SK-N-SH (cell line): ENCODE measurements around the gene CDH22. TPM values are rescaled to one million over a fixed set of nuclear protein-coding genes. Genes with fewer than 3 reads are reported as not detected.

Experiments used
- CTCF ChIA-PET: fragments of 300-600, 350-600 bp; formaldehyde crosslinking; extraction: SDS; loops from one replicate; lab custom pipeline; 2021; lab: Yijun Ruan, JAX
- POLR2A ChIA-PET: fragments of 350-600 bp; sonication (Branson Sonifier 250); formaldehyde crosslinking; extraction: SDS; loops from one replicate; lab custom pipeline; 2020; ENCODE audit warnings: antibody characterized with exemption, inconsistent platforms; lab: Yijun Ruan, JAX
- DNase-seq: peaks from one replicate; pipeline ENCODE4 v3.0.0; 2012
- H2AFZ ChIP-seq: fragments of 200-600 bp; sonication (generic); 2 replicates; pipeline ENCODE4 v1.8.1; 2016; ENCODE audit warnings: antibody characterized with exemption, mild to moderate bottlenecking, low read depth
- H3F3A ChIP-seq: fragments of 200-600 bp; sonication (generic); replicated peaks from 2 replicates; pipeline ENCODE3; 2016; ENCODE audit warnings: antibody characterized with exemption, mild to moderate bottlenecking; ENCODE audit not compliant: insufficient read depth
- H3K27ac ChIP-seq, 2 experiments: fragments of 200-500 bp in 1 of 2; fragments of 200-600 bp in 1 of 2; sonication (Bioruptor generic) in 1 of 2; sonication (generic), shearing (Covaris generic) in 1 of 2; 2 replicates each; pipeline versions ENCODE4 v1.5.1 to v1.6.1; 2014 to 2016; ENCODE audit warnings: low read depth in 2 of 2, inconsistent platforms in 1 of 2, low read length in 1 of 2, mild to moderate bottlenecking in 1 of 2, mixed read lengths in 1 of 2
- H3K27me3 ChIP-seq: fragments of 200-600 bp; sonication (generic), shearing (Covaris generic); 2 replicates; pipeline ENCODE4 v1.6.1; 2016; ENCODE audit warnings: mixed run types; ENCODE audit not compliant: insufficient read depth
- H3K36me3 ChIP-seq, 2 experiments: fragments of 200-500 bp in 1 of 2; fragments of 200-600 bp in 1 of 2; sonication (Bioruptor generic) in 1 of 2; sonication (generic) in 1 of 2; replicated peaks in 1 of 2; 2 replicates each; pipeline versions ENCODE3 to v1.5.1; 2014 to 2016; ENCODE audit warnings: low read length in 1 of 2, mild to moderate bottlenecking in 1 of 2; ENCODE audit not compliant: insufficient read depth in 2 of 2, control insufficient read depth in 1 of 2
- H3K4me1 ChIP-seq, 2 experiments: fragments of 200-500 bp in 1 of 2; fragments of 200-600 bp in 1 of 2; sonication (Bioruptor generic) in 1 of 2; sonication (generic), shearing (Covaris generic) in 1 of 2; 2 replicates each; pipeline versions ENCODE4 v1.5.1 to v1.6.1; 2014 to 2016; ENCODE audit warnings: low read depth in 1 of 2, low read length in 1 of 2, mixed run types in 1 of 2; ENCODE audit not compliant: insufficient read depth in 2 of 2, control insufficient read depth in 1 of 2
- H3K4me2 ChIP-seq: fragments of 200-600 bp; sonication (generic), shearing (Covaris generic); 2 replicates; pipeline ENCODE4 v1.6.1; 2017; ENCODE audit warnings: mixed run types
- H3K4me3 ChIP-seq, 2 experiments: fragments of 200-500 bp in 1 of 2; fragments of 200-600 bp in 1 of 2; sonication (Bioruptor generic) in 1 of 2; sonication (generic), shearing (Covaris generic) in 1 of 2; 2 replicates each; pipeline versions ENCODE4 v1.5.1 to v1.8.1; 2014 to 2016; ENCODE audit warnings: low read depth in 2 of 2, inconsistent platforms in 1 of 2, low read length in 1 of 2, mild to moderate bottlenecking in 1 of 2, mixed read lengths in 1 of 2, moderate library complexity in 1 of 2
- H3K79me2 ChIP-seq: fragments of 200-600 bp; sonication (generic); 2 replicates; pipeline ENCODE4 v1.8.1; 2017; ENCODE audit warnings: mild to moderate bottlenecking; ENCODE audit not compliant: insufficient read depth
- H3K9ac ChIP-seq: fragments of 200-600 bp; sonication (generic); 2 replicates; pipeline ENCODE4 v1.6.1; 2017; ENCODE audit warnings: mixed run types
- H3K9me2 ChIP-seq: fragments of 200-600 bp; sonication (generic); 2 replicates; pipeline ENCODE4 v1.6.1; 2017; ENCODE audit warnings: mixed run types
- H3K9me3 ChIP-seq: fragments of 200-600 bp; sonication (generic); 2 replicates; pipeline ENCODE4 v1.6.1; 2017; ENCODE audit warnings: mixed run types, mild to moderate bottlenecking, moderate library complexity
- H4K20me1 ChIP-seq: fragments of 200-600 bp; sonication (generic); 2 replicates; pipeline ENCODE4 v1.6.1; 2017; ENCODE audit warnings: mild to moderate bottlenecking, mixed run types; ENCODE audit not compliant: insufficient read depth
- CHD2 ChIP-seq: fragments of 150-350 bp; IDR thresholded peaks from 2 replicates; pipeline ENCODE4 v1.6.1; 2018; ENCODE audit warnings: low read length; ENCODE audit not compliant: partially characterized antibody
- CTCF ChIP-seq: fragments of 200-600 bp; sonication (generic); IDR thresholded peaks from 2 replicates; pipeline ENCODE4 v1.6.1; 2017; ENCODE audit warnings: antibody characterized with exemption, mild to moderate bottlenecking, moderate library complexity
- ELF1 ChIP-seq: IDR thresholded peaks from 2 replicates; pipeline ENCODE4 v1.4.0; 2012
- EP300 ChIP-seq, 2 experiments: IDR thresholded peaks; 2 replicates each; pipeline versions ENCODE4 v1.4.0 to v1.6.1; 2012; ENCODE audit warnings: borderline replicate concordance in 1 of 2, low read depth in 1 of 2, low read length in 1 of 2
- EZH2phosphoT487 ChIP-seq: fragments of 200-600 bp; sonication (generic); IDR thresholded peaks from 2 replicates; pipeline ENCODE4 v1.6.1; 2017; ENCODE audit warnings: low read depth, mixed run types, mild to moderate bottlenecking, antibody characterized with exemption, moderate library complexity, borderline replicate concordance
- FOXJ3 ChIP-seq: sonication (generic); formaldehyde crosslinking; IDR thresholded peaks from 2 replicates; pipeline ENCODE4 v1.5.1; 2020; ENCODE audit warnings: mild to moderate bottlenecking, missing genetic modification reagents
- GABPA ChIP-seq: IDR thresholded peaks from 2 replicates; pipeline ENCODE4 v1.4.0; 2012; ENCODE audit warnings: low read depth, mild to moderate bottlenecking
- IRF3 ChIP-seq: fragments of 150-350 bp; IDR thresholded peaks from 2 replicates; pipeline ENCODE4 v1.6.1; 2016; ENCODE audit warnings: mild to moderate bottlenecking, low read depth, low read length
- MEF2A ChIP-seq: IDR thresholded peaks from 2 replicates; pipeline ENCODE4 v1.4.0; 2012; ENCODE audit warnings: low read depth, borderline replicate concordance
- MXI1 ChIP-seq: IDR thresholded peaks from 2 replicates; pipeline ENCODE4 v1.6.1; 2012; ENCODE audit warnings: mild to moderate bottlenecking, low read depth, low read length, improper control_type of control experiment
- NRF1 ChIP-seq: IDR thresholded peaks from 2 replicates; pipeline ENCODE4 v1.6.1; 2012; ENCODE audit warnings: low read depth, mild to moderate bottlenecking, low read length
- PBX3 ChIP-seq: IDR thresholded peaks from 2 replicates; pipeline ENCODE4; 2012
- RAD21 ChIP-seq: IDR thresholded peaks from 2 replicates; pipeline ENCODE4 v1.6.1; 2012; ENCODE audit warnings: mild to moderate bottlenecking, low read length
- RCOR1 ChIP-seq: fragments of 150-350 bp; IDR thresholded peaks from 2 replicates; pipeline ENCODE4 v1.6.1; 2017; ENCODE audit warnings: antibody characterized with exemption, low read length
- SIN3A ChIP-seq: IDR thresholded peaks from 2 replicates; pipeline ENCODE4 v1.6.1; 2012; ENCODE audit warnings: low read depth, mild to moderate bottlenecking, low read length, moderate library complexity, borderline replicate concordance
- SMC3 ChIP-seq: IDR thresholded peaks from 2 replicates; pipeline ENCODE4 v1.6.1; 2012; ENCODE audit warnings: low read depth, low read length, improper control_type of control experiment
- TEAD4 ChIP-seq: IDR thresholded peaks from 2 replicates; pipeline ENCODE4 v1.4.0; 2012; ENCODE audit warnings: mild to moderate bottlenecking, borderline replicate concordance; ENCODE audit not compliant: insufficient read depth
- USF2 ChIP-seq: fragments of 150-350 bp; IDR thresholded peaks from 2 replicates; pipeline ENCODE4 v1.6.1; 2017; ENCODE audit warnings: antibody characterized with exemption, low read length, low read depth, borderline replicate concordance
- YY1 ChIP-seq: IDR thresholded peaks from 2 replicates; pipeline ENCODE4 v1.4.0; 2012; ENCODE audit warnings: low read depth, mild to moderate bottlenecking
- WGBS: methylation state at CpG from one replicate; pipeline ENCODE4 v1.1.6; 2017; ENCODE audit warnings: low lambda C conversion rate; 5-methylcytosine and 5-hydroxymethylcytosine counted together
- polyA plus RNA-seq, 3 experiments: library from polyadenylated mRNA; depleted of rRNA; stranded (reverse); fragments of >200 nt; gene quantifications; 2 replicates each; pipeline ENCODE4 v1.2.3, GENCODE V29; 2012

CDH22 gene
- polyA plus RNA-seq, 1 of the 3 experiments (the other 2 are of a cell fraction), result not detected

GRCh38 chr20:46344488-46345162 lies 36.3 kb upstream of the CDH22 start:
- H3K9ac ChIP-seq, result no peak overlapping the region
- no peak overlapping the region for H3K4me2 ChIP-seq
- 67% methylated on average over 8 of the region's 8 CpGs for WGBS
- no peak overlapping the region for H2AFZ ChIP-seq
- no peak overlapping the region for H3K4me3 ChIP-seq
- H3K9me3 ChIP-seq, result no peaks in the 10 kb centered on the region
- H3K36me3 ChIP-seq, result peaks cover 3 to 4% of the 10 kb centered on the region in 2 experiments
- H4K20me1 ChIP-seq, result no peaks in the 10 kb centered on the region
- peaks cover 0 to 45% of the 10 kb centered on the region in 2 experiments; a peak in 1 of 4 replicates for H3K4me1 ChIP-seq
- H3F3A ChIP-seq, result peaks cover under 1% of the 10 kb centered on the region
- no peak overlapping the region for H3K27ac ChIP-seq
- TF ChIP-seq SMC3 (no peak), ELF1 (no peak), MXI1 (no peak), TEAD4 (no peak), GABPA (no peak), FOXJ3 (CRISPR knock-in tag) (no peak), SIN3A (no peak), NRF1 (no peak), USF2 (no peak), CHD2 (no peak), EP300 (IDR thresholded peaks at IDR 0.05; ENCODE audit: borderline replicate concordance in 1 of 2, low read depth in 1 of 2, low read length in 1 of 2) (no peak), YY1 (no peak)
- DNase-seq, result no peak
- POLR2A ChIA-PET, result interaction anchor here (0.9 to 1.3 kb wide), 2 partner anchors 12 to 18 kb away, joined by 3 to 5 read pairs; no protein-coding TSS in a partner anchor
- no peaks in the 10 kb centered on the region for H3K79me2 ChIP-seq
- H3K9me2 ChIP-seq, result no peaks in the 10 kb centered on the region
- CTCF ChIA-PET, result interaction anchor here (1.0 to 11.6 kb wide), 7 partner anchors 13 to 377 kb away, joined by 3 to 190 read pairs (median 5); partner anchors contain the start of gene CDH22
- no peaks in the 10 kb centered on the region for H3K27me3 ChIP-seq

GRCh38 chr20:46343975-46344357 lies 35.7 kb upstream of the CDH22 start:
- POLR2A ChIA-PET, result interaction anchor here (0.9 to 1.3 kb wide), 2 partner anchors 11 to 17 kb away, joined by 3 to 5 read pairs; no protein-coding TSS in a partner anchor

More at GRCh38 chr20:46343975-46344357, 35.7 kb upstream of the CDH22 start:
- Histone ChIP-seq H2AFZ (no peak overlapping the region), H3K27ac (no peak overlapping the region), H3K27me3 (no peaks in the 10 kb centered on the region), H3K4me1 (peaks cover 0 to 41% of the 10 kb centered on the region in 2 experiments; a peak in 1 of 4 replicates), H3K9me3 (no peaks in the 10 kb centered on the region), H3K4me2 (no peak overlapping the region), H3K79me2 (no peaks in the 10 kb centered on the region), H4K20me1 (no peaks in the 10 kb centered on the region), H3K4me3 (no peak overlapping the region), H3K9me2 (no peaks in the 10 kb centered on the region), H3K36me3 (peaks cover 0 to 3% of the 10 kb centered on the region in 2 experiments), H3F3A (no peaks in the 10 kb centered on the region), H3K9ac (no peak overlapping the region)
- CTCF ChIA-PET, result interaction anchor here (1.0 to 11.6 kb wide), 8 partner anchors 12 to 376 kb away, joined by 3 to 190 read pairs (median 6); partner anchors contain the start of gene CDH22
- 92% methylated on average over 2 of the region's 2 CpGs for WGBS
- no peak for DNase-seq
- TF ChIP-seq RAD21 (no peak), MEF2A (no peak), PBX3 (no peak), RCOR1 (no peak), EZH2phosphoT487 (no peak), USF2 (no peak), EP300 (IDR thresholded peaks at IDR 0.05; ENCODE audit: borderline replicate concordance in 1 of 2, low read depth in 1 of 2, low read length in 1 of 2) (no peak), IRF3 (no peak), NRF1 (no peak), SIN3A (no peak), CTCF (no peak), CHD2 (no peak), TEAD4 (no peak)
